Psoas muscle (tissue), 8 donors: ENCODE results near the gene SMURF2. TPM values are rescaled to one million over a fixed set of nuclear protein-coding genes. Genes with fewer than 3 reads are reported as not detected.

Experiments used
- ATAC-seq, 4 donors: fragments of 200-7000 bp; cut with Tn5 transposase; one replicate each; pipeline ENCODE4 v1.9.1; 2020; ENCODE audit warnings: moderate library complexity in 3 of 4, mild to moderate bottlenecking in 2 of 4
- DNase-seq, 2 donors: peaks; one replicate each; pipeline ENCODE4 v3.0.0-alpha.2; 2020
- H3K27ac ChIP-seq: fragments of 200-600 bp; one replicate; pipeline ENCODE4 v1.8.0; 2022
- H3K27me3 ChIP-seq, 3 donors: fragments of 200-600 bp in 1 of 3; one replicate each; pipeline versions ENCODE4 v1.6.1 to v1.8.0; 2013 to 2022; ENCODE audit warnings: low read length in 2 of 3, mild to moderate bottlenecking in 2 of 3, moderate library complexity in 1 of 3; ENCODE audit not compliant: insufficient read depth in 3 of 3
- H3K36me3 ChIP-seq, 2 donors: fragments of 200-600 bp in 1 of 2; one replicate each; pipeline versions ENCODE4 v1.6.1 to v1.8.0; 2013 to 2022; ENCODE audit warnings: low read depth in 1 of 2, mild to moderate bottlenecking in 1 of 2, moderate library complexity in 1 of 2; ENCODE audit not compliant: insufficient read depth in 1 of 2
- H3K4me1 ChIP-seq: fragments of 200-600 bp; one replicate; pipeline ENCODE4 v1.8.0; 2022
- H3K4me3 ChIP-seq: fragments of 200-600 bp; one replicate; pipeline ENCODE4 v1.8.0; 2022; ENCODE audit warnings: mild to moderate bottlenecking
- H3K9me3 ChIP-seq: fragments of 200-600 bp; one replicate; pipeline ENCODE4 v1.8.0; 2022
- CTCF ChIP-seq: fragments of 200-600 bp; IDR thresholded peaks from one replicate; pipeline ENCODE4 v1.8.0; 2022; ENCODE audit warnings: antibody characterized with exemption
- WGBS, 3 donors: extraction: QIAGEN DNeasy Blood & Tissue Kit; methylation state at CpG; one replicate each; pipeline versions ENCODE4 v1.1.6 to v1.1.7; 2013; 5-methylcytosine and 5-hydroxymethylcytosine counted together
- intact Hi-C, 2 donors: fragments of 100-400 bp; cut with DNase I; formaldehyde crosslinking; loops; one replicate each; pipeline versions ENCODE4 v1.11.0 to v1.14.2; 2022
- polyA plus RNA-seq, 3 donors: library from polyadenylated mRNA; stranded (reverse); fragments of 200-250 nt; gene quantifications; one replicate each; pipeline ENCODE4 v1.2.3, GENCODE V29; 2013
- total RNA-seq, 4 donors: library from RNA; stranded (reverse); fragmentation: NEBNext Ultra II Directional in 2 of 4; extraction: Animal tissue kit (Norgen Biotek cat#: 25700) in 2 of 4; gene quantifications; one replicate each; pipeline versions ENCODE4 v1.2.1 to v1.2.4, GENCODE V29; 2021 to 2023
- donor health status: healthy with polysubstance abuse.
- donor health status: DM: no; HTN: no; CAD: no; lungs with moderate emphysema.
- donor health status: Bipolar disorder and iron deficiency.
- donor health status: healthy.
- donor health status: DM: yes; HTN: yes; CAD: no.
- donor health status: DM: no; HTN: no; CAD: no.
- donor health status: DM: no; HTN: no; CAD: no.
- donor health status: DM: yes; HTN: yes; CAD: no.

The SMURF2 gene
- total and polyA plus RNA-seq, 7 donors = 4.3 to 12.0 (median 8.3) TPM

- 94 to 96% (median 94%) methylated on average over 5 of the region's 5 CpGs for WGBS, 3 donors
- no peak for TF ChIP-seq CTCF
- no peak for ATAC-seq
- Histone ChIP-seq H3K27ac (no peak overlapping the region), H3K4me3 (no peak overlapping the region), H3K27me3 (no peaks in the 10 kb centered on the region), H3K9me3 (no peaks in the 10 kb centered on the region), H3K36me3 (no peaks in the 10 kb centered on the region), H3K4me1 (no peaks in the 10 kb centered on the region)
- no peak for DNase-seq
- intact Hi-C loops = no loop called here
Measured at GRCh38 chr17:64688481-64688880, 26.4 kb upstream of the SMURF2 start.

- 87 to 89% (median 89%) methylated on average over 5 of the region's 5 CpGs for WGBS, 3 donors
- Histone ChIP-seq H3K4me1 (no peaks in the 10 kb centered on the region), H3K27ac (no peak overlapping the region), H3K36me3 (no peaks in the 10 kb centered on the region), H3K4me3 (no peak overlapping the region), H3K27me3 (no peaks in the 10 kb centered on the region), H3K9me3 (no peaks in the 10 kb centered on the region)
- intact Hi-C loops = no loop called here
- no peak for ATAC-seq
- no peak for DNase-seq
- TF ChIP-seq CTCF = no peak
Measured at GRCh38 chr17:64687961-64688360, 25.9 kb upstream of the SMURF2 start.

GRCh38 chr17:64687376-64687775, 25.3 kb upstream of the SMURF2 start:
- H3K9me3 ChIP-seq = no peaks in the 10 kb centered on the region
- DNase-seq (no peak), ATAC-seq (no peak)
- 98 to 99% (median 98%) methylated on average over 4 of the region's 4 CpGs for WGBS, 3 donors
- no peaks in the 10 kb centered on the region for H3K4me1 ChIP-seq
- no peak for TF ChIP-seq CTCF
- intact Hi-C loops = no loop called here
- H3K36me3 ChIP-seq = no peaks in the 10 kb centered on the region
- H3K4me3 ChIP-seq = no peak overlapping the region
- H3K27me3 ChIP-seq = no peaks in the 10 kb centered on the region
- no peak overlapping the region for H3K27ac ChIP-seq

- ATAC-seq = no peak
- Histone ChIP-seq H3K9me3 (no peaks in the 10 kb centered on the region), H3K4me3 (no peak overlapping the region), H3K27me3 (no peaks in the 10 kb centered on the region), H3K36me3 (no peaks in the 10 kb centered on the region), H3K27ac (no peak overlapping the region), H3K4me1 (no peaks in the 10 kb centered on the region)
- TF ChIP-seq CTCF = no peak
- 93 to 94% (median 94%) methylated on average over 2 of the region's 2 CpGs for WGBS, 3 donors
- intact Hi-C loops = no loop called here
- no peak for DNase-seq
Measured at GRCh38 chr17:64686705-64687104, 24.6 kb upstream of the SMURF2 start.

- no peak overlapping the region for H3K4me3 ChIP-seq
- no peak for TF ChIP-seq CTCF
- H3K36me3 ChIP-seq = no peaks in the 10 kb centered on the region
- no peaks in the 10 kb centered on the region for H3K27me3 ChIP-seq
- 90 to 93% (median 93%) methylated on average over 9 of the region's 9 CpGs for WGBS, 3 donors
- intact Hi-C loops = no loop called here
- DNase-seq = no peak
- no peaks in the 10 kb centered on the region for H3K4me1 ChIP-seq
- H3K27ac ChIP-seq = no peak overlapping the region
- H3K9me3 ChIP-seq = no peaks in the 10 kb centered on the region
- no peak for ATAC-seq
Measured at GRCh38 chr17:64685705-64686104, 23.6 kb upstream of the SMURF2 start.
